IPS-20b (cell line): ENCODE results near the gene RNF220.

Experiments used
- H3K27ac ChIP-seq: one replicate; pipeline ENCODE4 v1.5.1; 2013; ENCODE audit warnings: low read length
- H3K27me3 ChIP-seq: 2 replicates; pipeline ENCODE4 v1.6.1; 2013; ENCODE audit warnings: mild to moderate bottlenecking, low read length, inconsistent platforms; ENCODE audit not compliant: insufficient read depth
- H3K36me3 ChIP-seq: 2 replicates; pipeline ENCODE4 v1.6.1; 2013; ENCODE audit warnings: low read depth, mild to moderate bottlenecking, inconsistent platforms, low read length, moderate library complexity; ENCODE audit not compliant: insufficient read depth
- H3K4me1 ChIP-seq: 2 replicates; pipeline ENCODE4 v1.6.1; 2013; ENCODE audit warnings: mild to moderate bottlenecking, control low read depth, inconsistent platforms, low read length, moderate library complexity; ENCODE audit not compliant: insufficient read depth
- H3K4me3 ChIP-seq: 2 replicates; pipeline ENCODE4 v1.5.1; 2013; ENCODE audit warnings: mild to moderate bottlenecking, low read length, inconsistent platforms
- H3K9ac ChIP-seq: 2 replicates; pipeline ENCODE4 v1.6.1; 2013; ENCODE audit warnings: low read depth, mild to moderate bottlenecking, inconsistent platforms, low read length, moderate library complexity
- H3K9me3 ChIP-seq: 2 replicates; pipeline ENCODE4 v1.6.1; 2013; ENCODE audit warnings: mild to moderate bottlenecking, low read depth, low read length, inconsistent platforms; ENCODE audit not compliant: insufficient read depth

Gene RNF220

GRCh38 chr1:44630116-44630515 is 225.1 kb downstream of the RNF220 start:
- Histone ChIP-seq H3K27me3 (no peaks in the 10 kb centered on the region), H3K27ac (no peak overlapping the region), H3K4me1 (peaks cover 14% of the 10 kb centered on the region), H3K9ac (no peak overlapping the region), H3K9me3 (no peaks in the 10 kb centered on the region), H3K4me3 (no peak overlapping the region), H3K36me3 (peaks cover 21% of the 10 kb centered on the region)

GRCh38 chr1:44631333-44631646 is 226.2 kb downstream of the RNF220 start:
- Histone ChIP-seq H3K36me3 (peaks cover 33% of the 10 kb centered on the region), H3K4me3 (peak overlapping the region; percentile 86), H3K9ac (peak overlapping the region; percentile 91), H3K27ac (peak overlapping the region; percentile 24), H3K9me3 (no peaks in the 10 kb centered on the region), H3K4me1 (peaks cover 14% of the 10 kb centered on the region), H3K27me3 (no peaks in the 10 kb centered on the region)

GRCh38 chr1:44631647-44632539 is 226.8 kb downstream of the RNF220 start:
- H3K27ac ChIP-seq, result peak overlapping the region; percentile 85
- peaks cover 39% of the 10 kb centered on the region for H3K36me3 ChIP-seq
- H3K9me3 ChIP-seq, result no peaks in the 10 kb centered on the region
- peaks cover 14% of the 10 kb centered on the region for H3K4me1 ChIP-seq
- H3K9ac ChIP-seq, result peak overlapping the region; percentile 91
- H3K4me3 ChIP-seq, result peak overlapping the region; percentile 86
- H3K27me3 ChIP-seq, result no peaks in the 10 kb centered on the region

- H3K36me3 ChIP-seq, result peaks cover 46% of the 10 kb centered on the region
- H3K27ac ChIP-seq, result peak overlapping the region; percentile 85
- peak overlapping the region; percentile 91; the same call in 1 of the 2 replicates for H3K9ac ChIP-seq
- H3K4me3 ChIP-seq, result peak overlapping the region; percentile 86
- no peaks in the 10 kb centered on the region for H3K9me3 ChIP-seq
- peaks cover 14% of the 10 kb centered on the region for H3K4me1 ChIP-seq
- no peaks in the 10 kb centered on the region for H3K27me3 ChIP-seq
Observed at GRCh38 chr1:44632598-44632997, 227.5 kb downstream of the RNF220 start.

- H3K4me3 ChIP-seq, result no peak overlapping the region
- H3K9me3 ChIP-seq, result no peaks in the 10 kb centered on the region
- H3K36me3 ChIP-seq, result peaks cover 66% of the 10 kb centered on the region
- H3K4me1 ChIP-seq, result peaks cover 14% of the 10 kb centered on the region
- no peak overlapping the region for H3K27ac ChIP-seq
- H3K9ac ChIP-seq, result no peak overlapping the region
- no peaks in the 10 kb centered on the region for H3K27me3 ChIP-seq
Observed at GRCh38 chr1:44634606-44635189, 229.6 kb downstream of the RNF220 start.

- no peak overlapping the region for H3K9ac ChIP-seq
- H3K9me3 ChIP-seq, result no peaks in the 10 kb centered on the region
- H3K27ac ChIP-seq, result no peak overlapping the region
- no peak overlapping the region for H3K4me3 ChIP-seq
- H3K27me3 ChIP-seq, result no peaks in the 10 kb centered on the region
- H3K4me1 ChIP-seq, result peaks cover 14% of the 10 kb centered on the region
- H3K36me3 ChIP-seq, result peaks cover 71% of the 10 kb centered on the region
Observed at GRCh38 chr1:44635439-44635838, 230.4 kb downstream of the RNF220 start.

- H3K4me3 ChIP-seq, result no peak overlapping the region
- no peaks in the 10 kb centered on the region for H3K9me3 ChIP-seq
- H3K9ac ChIP-seq, result no peak overlapping the region
- H3K36me3 ChIP-seq, result peaks cover 78% of the 10 kb centered on the region
- H3K27me3 ChIP-seq, result no peaks in the 10 kb centered on the region
- H3K27ac ChIP-seq, result no peak overlapping the region
- peaks cover 11% of the 10 kb centered on the region for H3K4me1 ChIP-seq
Observed at GRCh38 chr1:44636083-44636687, 231.1 kb downstream of the RNF220 start.

- H3K9me3 ChIP-seq, result no peaks in the 10 kb centered on the region
- H3K9ac ChIP-seq, result no peak overlapping the region
- peaks cover 86% of the 10 kb centered on the region for H3K36me3 ChIP-seq
- no peaks in the 10 kb centered on the region for H3K27me3 ChIP-seq
- H3K4me1 ChIP-seq, result peaks cover 9% of the 10 kb centered on the region; the same call in 1 of the 2 replicates
- H3K4me3 ChIP-seq, result no peak overlapping the region
- no peak overlapping the region for H3K27ac ChIP-seq
Observed at GRCh38 chr1:44636688-44637598, 231.9 kb downstream of the RNF220 start.

- H3K27me3 ChIP-seq, result no peaks in the 10 kb centered on the region
- H3K4me1 ChIP-seq, result peaks cover 7% of the 10 kb centered on the region; the same call in 1 of the 2 replicates
- no peaks in the 10 kb centered on the region for H3K9me3 ChIP-seq
- no peak overlapping the region for H3K9ac ChIP-seq
- peaks cover 95% of the 10 kb centered on the region for H3K36me3 ChIP-seq
- H3K27ac ChIP-seq, result no peak overlapping the region
- H3K4me3 ChIP-seq, result no peak overlapping the region
Observed at GRCh38 chr1:44637702-44638411, 232.8 kb downstream of the RNF220 start.

- Histone ChIP-seq H3K27me3 (no peaks in the 10 kb centered on the region), H3K4me1 (no peaks in the 10 kb centered on the region), H3K9me3 (no peaks in the 10 kb centered on the region), H3K27ac (no peak overlapping the region), H3K9ac (no peak overlapping the region), H3K4me3 (no peak overlapping the region), H3K36me3 (peaks cover 97% of the 10 kb centered on the region)
Observed at GRCh38 chr1:44640200-44640853, 235.3 kb downstream of the RNF220 start.
